Endothelial cell of umbilical vein (primary cell): Measurements from ENCODE around the gene TENT5C. TPM values are rescaled to one million over a fixed set of nuclear protein-coding genes. Genes with fewer than 3 reads are reported as not detected.

Experiments used
- BruUV-seq: library from RNA; stranded (reverse); fragments of 400-500 nt; replicated peaks from 2 replicates; lab custom pipeline; 2021; lab: Mats Ljungman, UMichigan
- CTCF ChIA-PET: fragments of 300-600, 350-600 bp; sonication (Branson Sonifier 250); formaldehyde crosslinking; loops from one replicate; lab custom pipeline; 2021; ENCODE audit warnings: antibody characterized with exemption, inconsistent platforms; lab: Charles Lee
- POLR2A ChIA-PET: fragments of 300-600, 350-600 bp; sonication (Branson Sonifier 250); formaldehyde crosslinking; loops from one replicate; lab custom pipeline; 2021; ENCODE audit warnings: antibody characterized with exemption, inconsistent platforms; lab: Charles Lee
- DNase-seq: peaks from one replicate; pipeline ENCODE4 v3.0.0-alpha.2; 2011; ENCODE audit warnings: low read depth, low spot score
- FAIRE-seq: peaks from 2 replicates; lab custom pipeline; 2011; peaks lifted over from hg19 to GRCh38; lab: Jason Lieb, UNC
- H2AFZ ChIP-seq: 2 replicates; pipeline ENCODE4 v1.6.0; 2012; ENCODE audit warnings: low read depth, low read length, control low read depth, inconsistent platforms
- H3K27ac ChIP-seq: 2 replicates; pipeline ENCODE4 v1.5.1; 2011; ENCODE audit warnings: low read depth, mild to moderate bottlenecking, control low read depth, low read length, moderate library complexity; ENCODE audit not compliant: insufficient read depth
- H3K27me3 ChIP-seq, 2 experiments: 2 replicates each; pipeline versions ENCODE4 v1.6.0 to v1.6.1; 2011; ENCODE audit warnings: low read length in 2 of 2, mixed read lengths in 1 of 2; ENCODE audit not compliant: control insufficient read depth in 2 of 2, insufficient read depth in 2 of 2
- H3K36me3 ChIP-seq, 2 experiments: 2 replicates in 1 of 2; 3 replicates in 1 of 2; pipeline ENCODE4 v1.5.1; 2011; ENCODE audit warnings: low read length in 2 of 2, mild to moderate bottlenecking in 1 of 2, moderate library complexity in 1 of 2; ENCODE audit not compliant: control insufficient read depth in 2 of 2, insufficient read depth in 2 of 2; ENCODE audit errors: extremely low read depth in 1 of 2
- H3K4me1 ChIP-seq: 3 replicates; pipeline ENCODE4 v1.5.1; 2011; ENCODE audit warnings: mild to moderate bottlenecking, low read length; ENCODE audit not compliant: control insufficient read depth, insufficient read depth; ENCODE audit errors: extremely low read depth
- H3K4me2 ChIP-seq: 2 replicates; pipeline ENCODE4 v1.6.1; 2011; ENCODE audit warnings: low read length, control low read depth, mixed read lengths; ENCODE audit not compliant: insufficient read depth
- H3K4me3 ChIP-seq, 3 experiments: fragments of 200-600 bp in 1 of 3; sonication (generic), shearing (Covaris generic) in 1 of 3; replicated peaks in 1 of 3; 2 replicates each; pipeline ENCODE4 v1.5.1; 2011 to 2016; ENCODE audit warnings: control low read depth in 3 of 3, low read length in 3 of 3, mild to moderate bottlenecking in 2 of 3, inconsistent platforms in 1 of 3, low read depth in 1 of 3, moderate library complexity in 1 of 3; ENCODE audit not compliant: insufficient read depth in 1 of 3
- H3K79me2 ChIP-seq: 2 replicates; pipeline ENCODE4 v1.6.0; 2012; ENCODE audit warnings: low read length, inconsistent platforms; ENCODE audit not compliant: control insufficient read depth, insufficient read depth
- H3K9ac ChIP-seq: replicated peaks from 2 replicates; pipeline ENCODE3; 2011; ENCODE audit warnings: low read length, control low read depth; ENCODE audit not compliant: insufficient read depth; ENCODE audit errors: extremely low read depth
- H3K9me1 ChIP-seq: replicated peaks from 3 replicates; pipeline ENCODE4 v1.6.0; 2011; ENCODE audit warnings: mild to moderate bottlenecking, low read length; ENCODE audit not compliant: control insufficient read depth, insufficient read depth; ENCODE audit errors: extremely low read depth
- H3K9me3 ChIP-seq: replicated peaks from 2 replicates; pipeline ENCODE4 v1.5.1; 2012; ENCODE audit warnings: low read length, inconsistent platforms; ENCODE audit not compliant: control insufficient read depth, insufficient read depth
- H4K20me1 ChIP-seq: replicated peaks from 2 replicates; pipeline ENCODE3; 2011; ENCODE audit warnings: mild to moderate bottlenecking, low read length; ENCODE audit not compliant: control insufficient read depth, insufficient read depth; ENCODE audit errors: extremely low read depth
- EZH2 ChIP-seq: IDR thresholded peaks from 2 replicates; pipeline ENCODE4 v1.6.1; 2012; ENCODE audit warnings: borderline replicate concordance, low read depth, mild to moderate bottlenecking, moderate library complexity, low read length, inconsistent platforms; ENCODE audit not compliant: severe bottlenecking
- FOS ChIP-seq: IDR thresholded peaks from 2 replicates; pipeline ENCODE4 v1.6.1; 2011; ENCODE audit warnings: mild to moderate bottlenecking, low read length, moderate library complexity, borderline replicate concordance; ENCODE audit not compliant: insufficient read depth
- GATA2 ChIP-seq: IDR thresholded peaks from 2 replicates; pipeline ENCODE4 v1.7.0; 2011; ENCODE audit warnings: low read depth, mild to moderate bottlenecking, moderate library complexity, mixed read lengths, low read length; ENCODE audit not compliant: insufficient read length, insufficient read depth
- MYC ChIP-seq: IDR thresholded peaks from one replicate; pipeline ENCODE4 v1.6.1; 2011; ENCODE audit warnings: mild to moderate bottlenecking, low read depth, low read length
- POLR2AphosphoS5 ChIP-seq: IDR thresholded peaks from 2 replicates; pipeline ENCODE4 v1.6.1; 2012; ENCODE audit warnings: low read depth, mild to moderate bottlenecking, control low read depth, low read length, moderate library complexity; ENCODE audit not compliant: insufficient read depth
- dilution Hi-C: fragments of 300-500 bp; cut with MboI; formaldehyde crosslinking; loops from one replicate; pipeline ENCODE4 v1.15.0; 2019; ENCODE audit warnings: low sequenced_read_pairs; ENCODE audit not compliant: extremely low pct_ligation_motif_present
- intact Hi-C: fragments of 100-400 bp; cut with micrococcal nuclease; formaldehyde crosslinking; loops from one replicate; pipeline ENCODE4 v1.10.0; 2022
- polyA plus RNA-seq, 4 experiments: library from polyadenylated mRNA; depleted of rRNA in 3 of 4; stranded (reverse) in 3 of 4; unstranded in 1 of 4; fragments of >200 nt; gene quantifications; 2 replicates each; pipeline versions ENCODE4 v1.2.1 to v1.2.3, GENCODE V29; 2011 to 2012; ENCODE audit warnings: missing spikeins in 1 of 4
- total RNA-seq: library from RNA; stranded (reverse); gene quantifications from 2 replicates; pipeline ENCODE4 v1.2.3, GENCODE V29; 2021
- TF ChIP-seq, protein P1 (sequence below), 2 donors: IDR thresholded peaks; 1 replicate in 1 of 2; 2 replicates in 1 of 2; pipeline ENCODE4 v1.5.1; 2011; ENCODE audit warnings: low read length in 2 of 2, mild to moderate bottlenecking in 2 of 2, moderate library complexity in 2 of 2, control low read depth in 1 of 2, inconsistent platforms in 1 of 2, low read depth in 1 of 2; ENCODE audit not compliant: insufficient read depth in 1 of 2; ENCODE audit errors: extremely low read depth in 1 of 2

TENT5C gene
- total and polyA plus RNA-seq, 2 donors (not counting 3 experiments of a cell fraction or from before 2014, with no cell fraction given), result 0.06 to 0.22 TPM

DNA sequence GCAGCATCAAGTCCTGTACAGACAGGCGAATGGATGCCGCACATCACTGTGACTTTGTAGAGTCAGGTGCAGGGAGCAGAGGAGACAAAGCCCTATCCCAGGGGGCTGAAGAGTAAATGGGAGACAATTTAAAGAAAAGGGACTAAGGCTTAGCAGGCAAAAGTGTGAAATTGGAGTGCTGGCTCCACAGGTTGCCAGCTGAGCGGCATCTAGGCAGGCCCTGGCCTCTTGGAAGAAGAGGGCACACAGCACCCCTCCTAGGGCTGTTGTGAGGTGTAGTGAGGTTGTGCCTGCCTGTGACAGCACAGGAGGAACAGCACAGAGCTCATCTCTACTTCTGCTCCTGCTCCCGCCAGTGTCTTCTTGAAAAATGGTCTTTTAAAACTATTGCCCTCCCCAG is 47.3 kb downstream of the TENT5C start:
- FAIRE-seq, result no peak
- no peaks in the 10 kb centered on the region for H3K9me1 ChIP-seq

More for the DNA sequence above, 47.3 kb downstream of the TENT5C start:
- H3K4me2 ChIP-seq, result no peak overlapping the region
- no peaks in the 10 kb centered on the region for H3K9me3 ChIP-seq
- POLR2A ChIA-PET, result no interaction called here
- H3K27ac ChIP-seq, result no peak overlapping the region
- intact Hi-C loops, result no loop called here
- BruUV-seq, result no TSS peak
- TF ChIP-seq FOS, result no peak
- TF ChIP-seq GATA2, result no peak
- TF ChIP-seq MYC, result no peak
- TF ChIP-seq, protein P1, sequence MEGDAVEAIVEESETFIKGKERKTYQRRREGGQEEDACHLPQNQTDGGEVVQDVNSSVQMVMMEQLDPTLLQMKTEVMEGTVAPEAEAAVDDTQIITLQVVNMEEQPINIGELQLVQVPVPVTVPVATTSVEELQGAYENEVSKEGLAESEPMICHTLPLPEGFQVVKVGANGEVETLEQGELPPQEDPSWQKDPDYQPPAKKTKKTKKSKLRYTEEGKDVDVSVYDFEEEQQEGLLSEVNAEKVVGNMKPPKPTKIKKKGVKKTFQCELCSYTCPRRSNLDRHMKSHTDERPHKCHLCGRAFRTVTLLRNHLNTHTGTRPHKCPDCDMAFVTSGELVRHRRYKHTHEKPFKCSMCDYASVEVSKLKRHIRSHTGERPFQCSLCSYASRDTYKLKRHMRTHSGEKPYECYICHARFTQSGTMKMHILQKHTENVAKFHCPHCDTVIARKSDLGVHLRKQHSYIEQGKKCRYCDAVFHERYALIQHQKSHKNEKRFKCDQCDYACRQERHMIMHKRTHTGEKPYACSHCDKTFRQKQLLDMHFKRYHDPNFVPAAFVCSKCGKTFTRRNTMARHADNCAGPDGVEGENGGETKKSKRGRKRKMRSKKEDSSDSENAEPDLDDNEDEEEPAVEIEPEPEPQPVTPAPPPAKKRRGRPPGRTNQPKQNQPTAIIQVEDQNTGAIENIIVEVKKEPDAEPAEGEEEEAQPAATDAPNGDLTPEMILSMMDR (IDR thresholded peaks at IDR 0.05; ENCODE audit: extremely low read depth in 1 of 2, insufficient read depth in 1 of 2, low read depth in 1 of 2, low read length in 2 of 2), result no peak
- no peak for TF ChIP-seq EZH2
- TF ChIP-seq POLR2AphosphoS5, result no peak
- no peaks in the 10 kb centered on the region for H3K79me2 ChIP-seq
- H4K20me1 ChIP-seq, result no peaks in the 10 kb centered on the region
- H3K4me1 ChIP-seq, result peaks cover 14% of the 10 kb centered on the region
- no peaks in the 10 kb centered on the region for H3K36me3 ChIP-seq
- H3K4me3 ChIP-seq, result no peak overlapping the region
- no peak overlapping the region for H3K9ac ChIP-seq
- DNase-seq, result no peak
- dilution Hi-C loops, result no loop called here
- CTCF ChIA-PET, result interaction anchor here (0.8 kb wide), 1 partner anchor 47 kb away, joined by 3 read pairs; the partner anchor contains the start of gene TENT5C
- H3K27me3 ChIP-seq, result peaks cover 1 to 3% of the 10 kb centered on the region in 2 experiments
- peak overlapping the region; percentile 11 for H2AFZ ChIP-seq
